Transverse colon (tissue), 4 donors: ENCODE data around the gene PHYHIPL. TPM values are rescaled to one million over a fixed set of nuclear protein-coding genes. Genes with fewer than 3 reads are reported as not detected.

Experiments
- DNase-seq: peaks from one replicate; pipeline ENCODE4 v3.0.0-alpha.2; 2019
- H3K27ac ChIP-seq, 4 donors: fragments of 200-600 bp; sonication (generic); 2 replicates each; pipeline ENCODE4 v1.5.1; 2016 to 2018; ENCODE audit warnings: inconsistent platforms in 4 of 4
- H3K27me3 ChIP-seq: fragments of 200-600 bp; sonication (generic); 2 replicates; pipeline ENCODE4 v1.5.1; 2017; ENCODE audit warnings: inconsistent platforms
- H3K36me3 ChIP-seq, 4 donors: fragments of 200-600 bp; sonication (generic); 2 replicates each; pipeline ENCODE4 v1.5.1; 2017 to 2019; ENCODE audit warnings: inconsistent platforms in 4 of 4
- H3K4me1 ChIP-seq, 4 donors: fragments of 200-600 bp; sonication (generic); 2 replicates each; pipeline ENCODE4 v1.5.1; 2017 to 2020; ENCODE audit warnings: inconsistent platforms in 4 of 4
- H3K4me3 ChIP-seq, 4 donors: fragments of 200-600 bp; sonication (generic); 1 replicate in 1 of 4; 2 replicates in 3 of 4; pipeline versions ENCODE4 v1.5.1 to v1.6.1; 2017 to 2019; ENCODE audit warnings: inconsistent platforms in 4 of 4
- H3K9me3 ChIP-seq, 2 donors: fragments of 200-600 bp; sonication (generic); 2 replicates each; pipeline ENCODE4 v1.5.1; 2017 to 2019; ENCODE audit warnings: inconsistent platforms in 2 of 2
- EP300 ChIP-seq: sonication (generic); formaldehyde crosslinking; IDR thresholded peaks from one replicate; pipeline ENCODE4 v1.6.1; 2017; ENCODE audit warnings: antibody characterized with exemption, low read depth
- POLR2A ChIP-seq: fragments of 450-650 bp; IDR thresholded peaks from one replicate; pipeline ENCODE4 v1.6.1; 2016; ENCODE audit warnings: antibody characterized with exemption, mild to moderate bottlenecking, moderate library complexity
- POLR2AphosphoS5 ChIP-seq, 3 donors: sonication (generic); formaldehyde crosslinking; IDR thresholded peaks; one replicate each; pipeline ENCODE4 v1.6.1; 2016; ENCODE audit warnings: antibody characterized with exemption in 3 of 3
- WGBS, 2 donors: methylation state at CpG; one replicate each; pipeline ENCODE4 v1.1.5; 2018; ENCODE audit warnings: low coverage in 1 of 2; 5-methylcytosine and 5-hydroxymethylcytosine counted together
- in situ Hi-C, 4 donors: fragments of 200-750 bp; cut with MboI; loops; one replicate each; pipeline versions ENCODE4 v1.15.0 to v1.15.1; 2017; ENCODE audit warnings: low sequenced_read_pairs in 3 of 4, low pct_ligation_motif_present in 1 of 4, low pct_unique_long_range_greater_than_20kb in 1 of 4
- intact Hi-C: fragments of 100-400 bp; cut with DNase I; formaldehyde crosslinking; loops from one replicate; pipeline ENCODE4 v1.15.1; 2023; ENCODE audit warnings: low total_unique reads
- total RNA-seq, 4 donors: library from RNA; depleted of rRNA; stranded (reverse); fragments of >200 nt; gene quantifications; one replicate each; pipeline ENCODE4 v1.1.0, GENCODE V29; 2016
- TF ChIP-seq, protein P1 (sequence below), 5 experiments: fragments of 200-600 bp in 3 of 5; fragments of 450-650 bp in 2 of 5; sonication (generic) in 3 of 5; IDR thresholded peaks; 1 replicate in 2 of 5; 2 replicates in 3 of 5; pipeline ENCODE4 v1.5.1; 2016 to 2017; ENCODE audit warnings: antibody characterized with exemption in 5 of 5, inconsistent platforms in 3 of 5, mild to moderate bottlenecking in 2 of 5, moderate library complexity in 1 of 5

Gene PHYHIPL
- total RNA-seq, 4 donors from 2014 or later: 0.27 to 0.48 TPM; not detected in 2

DNA sequence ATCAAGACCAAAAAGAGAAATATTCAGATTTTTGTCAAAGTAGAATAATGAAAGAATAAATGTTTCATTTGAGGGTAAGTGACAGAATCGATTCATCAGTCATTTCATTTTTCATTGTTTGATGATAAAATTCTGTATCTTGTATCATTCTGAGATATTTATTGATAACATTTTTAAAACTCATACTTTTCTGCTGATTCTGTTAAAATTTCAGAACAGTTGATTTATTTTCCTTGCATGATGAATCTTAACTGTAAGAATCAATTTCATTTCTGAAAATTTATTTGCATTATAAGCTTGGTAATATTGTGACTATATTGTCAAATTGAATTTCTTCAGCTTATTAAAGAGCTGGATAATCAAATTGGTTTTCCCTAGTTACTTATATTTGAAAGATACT lies 13.9 kb downstream of the PHYHIPL start:
- Histone ChIP-seq H3K27ac (no peak overlapping the region), H3K36me3 (no peaks in the 10 kb centered on the region), H3K27me3 (no peaks in the 10 kb centered on the region), H3K4me1 (no peaks in the 10 kb centered on the region), H3K4me3 (no peak overlapping the region), H3K9me3 (no peaks in the 10 kb centered on the region)
- 82 to 85% methylated on average over 1 of the region's 1 CpG for WGBS, 2 donors
- TF ChIP-seq, protein P1, sequence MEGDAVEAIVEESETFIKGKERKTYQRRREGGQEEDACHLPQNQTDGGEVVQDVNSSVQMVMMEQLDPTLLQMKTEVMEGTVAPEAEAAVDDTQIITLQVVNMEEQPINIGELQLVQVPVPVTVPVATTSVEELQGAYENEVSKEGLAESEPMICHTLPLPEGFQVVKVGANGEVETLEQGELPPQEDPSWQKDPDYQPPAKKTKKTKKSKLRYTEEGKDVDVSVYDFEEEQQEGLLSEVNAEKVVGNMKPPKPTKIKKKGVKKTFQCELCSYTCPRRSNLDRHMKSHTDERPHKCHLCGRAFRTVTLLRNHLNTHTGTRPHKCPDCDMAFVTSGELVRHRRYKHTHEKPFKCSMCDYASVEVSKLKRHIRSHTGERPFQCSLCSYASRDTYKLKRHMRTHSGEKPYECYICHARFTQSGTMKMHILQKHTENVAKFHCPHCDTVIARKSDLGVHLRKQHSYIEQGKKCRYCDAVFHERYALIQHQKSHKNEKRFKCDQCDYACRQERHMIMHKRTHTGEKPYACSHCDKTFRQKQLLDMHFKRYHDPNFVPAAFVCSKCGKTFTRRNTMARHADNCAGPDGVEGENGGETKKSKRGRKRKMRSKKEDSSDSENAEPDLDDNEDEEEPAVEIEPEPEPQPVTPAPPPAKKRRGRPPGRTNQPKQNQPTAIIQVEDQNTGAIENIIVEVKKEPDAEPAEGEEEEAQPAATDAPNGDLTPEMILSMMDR (IDR thresholded peaks at IDR 0.05): no peak
- TF ChIP-seq POLR2A (no peak), EP300 (no peak), POLR2AphosphoS5 (IDR thresholded peaks at IDR 0.05) (no peak)
- no peak for DNase-seq
- in situ Hi-C loops: loop anchor here in 1 of 4 donors (25.0 kb wide), 1 partner anchor 228 kb away; no protein-coding TSS in a partner anchor
- intact Hi-C loops: no loop called here

DNA sequence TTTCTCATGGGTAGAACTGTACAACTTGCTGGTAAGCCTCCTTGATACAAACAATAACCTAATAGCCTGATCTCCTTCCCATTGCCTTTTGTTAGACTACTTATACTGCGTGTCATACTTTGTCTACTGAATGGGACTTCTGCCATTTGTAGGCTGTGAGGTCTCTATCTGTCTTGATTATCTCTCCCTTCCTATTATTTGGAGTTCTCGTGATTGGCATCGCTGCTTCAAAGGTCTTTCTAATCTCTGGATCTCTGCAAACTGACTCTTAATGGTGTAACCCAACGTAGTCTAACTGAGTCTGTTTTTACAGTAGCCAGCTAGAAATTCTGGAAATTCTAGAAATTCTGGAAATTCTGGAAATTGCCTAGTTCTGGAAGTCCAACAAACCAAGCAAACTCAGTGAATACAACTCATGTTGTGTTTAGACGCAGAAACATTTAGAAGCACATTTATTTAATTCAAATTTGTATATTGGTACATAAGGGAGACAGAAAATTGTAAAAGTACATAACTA lies 29.8 kb downstream of the PHYHIPL start:
- no peaks in the 10 kb centered on the region for H3K4me1 ChIP-seq
- no peaks in the 10 kb centered on the region for H3K27me3 ChIP-seq
- H3K27ac ChIP-seq: no peak overlapping the region
- H3K4me3 ChIP-seq: no peak overlapping the region
- H3K9me3 ChIP-seq: no peaks in the 10 kb centered on the region
- no peak for TF ChIP-seq POLR2A
- no peaks in the 10 kb centered on the region for H3K36me3 ChIP-seq
- WGBS, 2 donors: 84 to 94% methylated on average over 3 to 5 of the region's 5 CpGs
- DNase-seq: no peak
- in situ Hi-C loops (no loop called here), intact Hi-C loops (no loop called here)

DNA sequence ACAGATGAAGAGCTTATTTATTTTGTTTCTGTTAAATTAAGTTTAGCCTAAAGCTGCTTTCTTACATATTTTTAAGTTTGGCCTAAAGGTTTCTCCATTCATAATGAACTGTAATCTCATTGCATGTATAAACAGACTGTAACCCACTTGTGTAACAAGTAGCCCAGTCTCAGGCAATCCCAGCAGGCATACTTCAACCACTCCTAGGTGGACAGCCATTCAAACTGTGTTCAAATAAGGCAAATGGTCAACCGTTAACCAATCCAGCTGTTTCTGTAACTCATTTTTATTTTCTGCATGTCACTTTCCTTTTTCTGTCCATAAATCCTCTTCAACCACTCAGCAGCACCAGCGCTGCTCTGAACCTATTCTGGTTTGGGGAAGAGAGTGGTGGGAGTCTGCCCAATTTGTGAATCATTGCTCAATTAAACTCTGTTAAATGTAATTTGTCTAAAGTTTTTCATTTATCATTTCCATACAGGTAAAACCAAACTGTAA lies 35.9 kb downstream of the PHYHIPL start:
- in situ Hi-C loops (no loop called here), intact Hi-C loops (no loop called here)
- DNase-seq: no peak
- H3K36me3 ChIP-seq: no peaks in the 10 kb centered on the region
- no peaks in the 10 kb centered on the region for H3K27me3 ChIP-seq
- no peaks in the 10 kb centered on the region for H3K9me3 ChIP-seq
- 58 to 66% methylated on average over 2 of the region's 2 CpGs for WGBS, 2 donors
- no peak overlapping the region for H3K4me3 ChIP-seq
- H3K4me1 ChIP-seq: no peaks in the 10 kb centered on the region
- no peak overlapping the region for H3K27ac ChIP-seq
- TF ChIP-seq, protein P1 (IDR thresholded peaks at IDR 0.05): no peak
- no peak for TF ChIP-seq EP300
- no peak for TF ChIP-seq POLR2A
- TF ChIP-seq POLR2AphosphoS5 (IDR thresholded peaks at IDR 0.05): no peak

DNA sequence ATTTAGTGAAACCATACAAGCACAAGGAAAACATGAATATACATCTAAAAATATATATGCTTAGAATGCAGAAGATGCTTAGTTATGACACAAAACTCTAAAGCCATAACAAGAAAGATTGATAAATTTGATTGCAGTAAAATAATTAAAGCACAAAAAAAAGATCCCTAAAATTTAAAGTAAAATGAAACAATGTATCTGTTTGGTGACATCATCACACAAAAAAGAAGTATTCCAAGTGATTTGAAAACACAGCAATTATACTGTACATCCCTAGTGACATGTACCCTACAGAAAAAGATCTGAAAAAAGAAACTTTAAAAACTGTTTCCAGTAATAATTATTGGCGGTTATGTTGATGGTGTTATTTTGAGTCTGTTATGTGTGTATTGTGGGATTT lies 37.7 kb downstream of the PHYHIPL start:
- Histone ChIP-seq H3K4me1 (no peaks in the 10 kb centered on the region), H3K27me3 (no peaks in the 10 kb centered on the region), H3K27ac (no peak overlapping the region), H3K9me3 (no peaks in the 10 kb centered on the region), H3K36me3 (no peaks in the 10 kb centered on the region), H3K4me3 (no peak overlapping the region)
- DNase-seq: no peak
- TF ChIP-seq, protein P1 (IDR thresholded peaks at IDR 0.05): no peak
- TF ChIP-seq POLR2AphosphoS5 (IDR thresholded peaks at IDR 0.05): no peak
- TF ChIP-seq POLR2A: no peak
- no peak for TF ChIP-seq EP300
- in situ Hi-C loops (no loop called here), intact Hi-C loops (no loop called here)
- WGBS, 2 donors: 92 to 95% methylated on average over 1 of the region's 1 CpG
